ENCODE results near the gene TEX26. TPM values are rescaled to one million over a fixed set of nuclear protein-coding genes. Genes with fewer than 3 reads are reported as not detected.

The TEX26 gene
- 0.32 TPM in 1 of 2 replicates, not detected in the other for total RNA-seq

DNA sequence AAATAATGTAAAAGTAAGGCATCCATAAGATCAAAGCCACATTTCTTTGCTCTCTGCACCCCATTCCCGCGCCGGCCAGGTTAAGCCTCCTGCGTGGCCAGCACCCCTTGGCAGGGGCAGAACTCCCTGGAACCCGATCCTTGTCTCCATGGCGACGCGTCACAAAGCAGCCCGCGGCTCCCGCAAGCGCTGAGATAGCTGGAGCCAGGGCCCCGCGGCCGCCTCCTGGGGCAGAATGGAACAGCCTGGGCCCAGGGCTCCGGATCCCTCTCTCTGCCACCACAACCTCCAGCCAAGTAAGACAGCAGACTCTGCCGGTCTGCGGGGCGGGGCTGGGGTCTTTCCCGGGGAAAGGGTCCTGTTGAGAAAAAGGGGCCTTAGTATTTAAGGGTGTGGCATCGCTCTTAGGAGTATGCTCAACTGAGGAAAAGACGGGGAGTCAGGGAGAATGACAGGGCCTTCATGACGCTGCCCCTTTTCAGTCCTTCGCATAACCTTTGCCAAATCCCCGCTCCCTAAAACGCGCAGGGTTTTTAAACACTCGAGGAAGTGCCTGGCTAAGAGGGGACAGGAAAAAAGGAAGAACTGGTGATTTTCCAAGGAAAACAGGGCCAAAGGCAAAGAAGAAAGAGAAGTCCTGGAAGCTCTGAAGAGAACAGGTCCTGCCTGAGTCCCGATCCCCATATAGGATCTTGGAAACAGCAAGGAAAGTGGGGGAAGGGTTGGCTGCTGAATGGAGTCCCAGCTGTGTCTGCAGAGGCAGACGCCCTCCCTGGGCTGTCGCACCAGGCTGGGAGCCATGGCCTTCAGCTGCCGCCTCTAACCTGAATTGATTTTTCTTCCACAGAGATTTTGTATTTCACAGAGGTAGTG is at the start of gene TEX26:
TSS of gene TEX26 (plus strand) at position 176 of the 873 bp plus-strand sequence. CDS start at position 236, 60 bp downstream.

DNA sequence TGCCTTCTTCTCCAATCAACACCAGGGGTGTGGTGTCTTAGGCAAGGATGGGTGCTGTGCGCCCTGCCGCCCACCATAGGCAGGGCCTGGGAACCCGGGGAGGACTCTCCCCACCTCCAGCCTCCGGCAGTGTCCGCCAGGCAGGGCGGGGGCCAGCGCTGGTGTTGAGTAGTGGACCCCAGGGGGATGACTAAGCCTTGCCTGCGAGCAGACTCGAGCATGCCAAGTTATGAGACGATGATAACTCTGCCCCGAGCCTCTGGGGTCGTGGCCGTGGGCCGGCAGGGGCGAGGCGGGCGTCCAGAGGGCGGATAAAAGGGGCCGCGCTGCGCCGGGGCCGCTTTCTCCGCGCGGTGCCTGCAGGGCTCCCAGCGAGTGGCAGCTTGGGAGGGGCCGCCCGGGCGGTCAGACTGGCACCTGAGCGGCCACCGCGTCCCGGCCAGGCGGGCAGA is 26.5 kb upstream of the TEX26 start, which contains the start of gene MEDAG:
TSS of gene MEDAG (plus strand) at position 340 of the 452 bp plus-strand sequence. CDS start 245 bp downstream, outside the sequence.

Other genes starting within 250 kb of the TEX26 start
- gene ALOX5AP, start 197.1 kb upstream of the TEX26 start, total RNA-seq: 0.26 and 0.47 TPM in 2 replicates
- gene MEDAG, start 26.4 kb upstream of the TEX26 start, total RNA-seq: 105 and 137 TPM in 2 replicates
- 21.5 and 28.2 TPM in 2 replicates for gene HSPH1, start 229.2 kb downstream of the TEX26 start, total RNA-seq

All from bronchial smooth muscle cell (primary cell).